Loucy (cell line): Measurements from ENCODE around the gene SMTNL2.

ENCODE experiments used
- EZH2phosphoT487 ChIP-seq: fragments of 200-600 bp; IDR thresholded peaks from 2 replicates; pipeline ENCODE4 v1.6.1; 2018; ENCODE audit warnings: antibody characterized with exemption, mild to moderate bottlenecking, moderate library complexity, borderline replicate concordance
- TF ChIP-seq, protein P1 (sequence below): fragments of 200-600 bp; sonication (generic); conservative IDR thresholded peaks from 2 replicates; pipeline ENCODE4 v1.5.1; 2014; ENCODE audit warnings: mild to moderate bottlenecking, antibody characterized with exemption, low read length

DNA sequence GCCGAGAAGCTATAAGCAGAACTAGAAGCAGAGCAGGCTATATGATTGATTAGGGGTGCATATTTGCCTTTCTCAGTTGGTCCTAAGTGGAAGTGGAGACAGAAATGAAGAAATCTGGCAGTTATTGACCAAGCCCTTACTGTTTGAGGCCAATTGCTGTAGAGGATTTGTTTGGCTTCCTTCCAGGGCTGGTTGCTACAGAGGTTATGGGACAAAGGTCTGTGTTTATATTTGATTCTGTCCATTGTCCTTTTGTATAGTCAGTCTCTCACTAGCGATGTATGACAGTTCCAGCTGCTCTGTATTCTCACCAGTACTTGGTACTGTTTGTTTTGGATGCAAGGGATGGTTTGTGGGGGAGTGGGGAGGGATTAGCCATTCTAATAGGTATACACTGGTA is 64.4 kb downstream of the SMTNL2 start:
- TF ChIP-seq, protein P1, sequence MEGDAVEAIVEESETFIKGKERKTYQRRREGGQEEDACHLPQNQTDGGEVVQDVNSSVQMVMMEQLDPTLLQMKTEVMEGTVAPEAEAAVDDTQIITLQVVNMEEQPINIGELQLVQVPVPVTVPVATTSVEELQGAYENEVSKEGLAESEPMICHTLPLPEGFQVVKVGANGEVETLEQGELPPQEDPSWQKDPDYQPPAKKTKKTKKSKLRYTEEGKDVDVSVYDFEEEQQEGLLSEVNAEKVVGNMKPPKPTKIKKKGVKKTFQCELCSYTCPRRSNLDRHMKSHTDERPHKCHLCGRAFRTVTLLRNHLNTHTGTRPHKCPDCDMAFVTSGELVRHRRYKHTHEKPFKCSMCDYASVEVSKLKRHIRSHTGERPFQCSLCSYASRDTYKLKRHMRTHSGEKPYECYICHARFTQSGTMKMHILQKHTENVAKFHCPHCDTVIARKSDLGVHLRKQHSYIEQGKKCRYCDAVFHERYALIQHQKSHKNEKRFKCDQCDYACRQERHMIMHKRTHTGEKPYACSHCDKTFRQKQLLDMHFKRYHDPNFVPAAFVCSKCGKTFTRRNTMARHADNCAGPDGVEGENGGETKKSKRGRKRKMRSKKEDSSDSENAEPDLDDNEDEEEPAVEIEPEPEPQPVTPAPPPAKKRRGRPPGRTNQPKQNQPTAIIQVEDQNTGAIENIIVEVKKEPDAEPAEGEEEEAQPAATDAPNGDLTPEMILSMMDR, result no peak
- no peak for TF ChIP-seq EZH2phosphoT487
